GM19452 (cell line): ENCODE measurements around the gene NUP42.
"Not testable (repeated sequence)": the region's sequence is repeated elsewhere in the genome, so short reads cannot be mapped to it uniquely, and the experiment has no call there.

Source experiments
- ATAC-seq: cut with Tn5 transposase; IDR thresholded peaks from one replicate; pipeline ENCODE4 v1.9.1; 2021; ENCODE audit not compliant: unreplicated experiment

Gene NUP42

DNA sequence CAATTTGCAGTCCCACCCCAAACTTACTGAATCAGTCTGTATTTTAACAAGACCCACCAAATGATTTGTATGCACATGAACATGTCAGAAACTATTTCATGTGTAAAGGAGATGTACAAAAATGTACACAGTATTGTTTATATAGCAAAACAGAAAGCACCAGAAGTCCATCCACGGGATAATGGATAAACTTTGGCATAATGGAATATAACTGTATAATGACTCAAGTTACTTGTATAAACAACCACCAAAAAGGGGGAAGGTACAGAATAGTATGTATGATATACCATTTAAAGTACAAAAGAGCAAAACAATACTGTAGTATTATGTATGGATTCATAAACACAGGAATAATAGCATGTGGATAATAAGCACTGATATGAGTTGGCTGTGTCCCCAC lies 22.4 kb downstream of the NUP42 start:
- ATAC-seq = no peak

DNA sequence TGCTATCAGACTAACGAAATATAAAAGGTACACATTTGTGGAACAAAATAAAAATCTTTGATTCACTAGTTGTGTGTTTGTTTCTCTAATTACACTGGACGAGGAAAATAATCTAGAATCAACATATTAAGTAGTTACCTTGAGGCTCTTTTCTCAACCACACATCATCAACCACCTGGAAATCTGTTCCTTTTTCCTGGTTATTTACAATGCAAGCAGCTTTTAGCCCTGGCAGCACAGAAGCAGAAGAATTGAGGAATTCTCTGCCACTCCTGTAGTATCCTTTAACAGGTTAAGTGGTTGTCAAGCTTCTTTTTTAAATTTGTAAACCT lies 23.7 kb downstream of the NUP42 start:
- no peak for ATAC-seq

DNA sequence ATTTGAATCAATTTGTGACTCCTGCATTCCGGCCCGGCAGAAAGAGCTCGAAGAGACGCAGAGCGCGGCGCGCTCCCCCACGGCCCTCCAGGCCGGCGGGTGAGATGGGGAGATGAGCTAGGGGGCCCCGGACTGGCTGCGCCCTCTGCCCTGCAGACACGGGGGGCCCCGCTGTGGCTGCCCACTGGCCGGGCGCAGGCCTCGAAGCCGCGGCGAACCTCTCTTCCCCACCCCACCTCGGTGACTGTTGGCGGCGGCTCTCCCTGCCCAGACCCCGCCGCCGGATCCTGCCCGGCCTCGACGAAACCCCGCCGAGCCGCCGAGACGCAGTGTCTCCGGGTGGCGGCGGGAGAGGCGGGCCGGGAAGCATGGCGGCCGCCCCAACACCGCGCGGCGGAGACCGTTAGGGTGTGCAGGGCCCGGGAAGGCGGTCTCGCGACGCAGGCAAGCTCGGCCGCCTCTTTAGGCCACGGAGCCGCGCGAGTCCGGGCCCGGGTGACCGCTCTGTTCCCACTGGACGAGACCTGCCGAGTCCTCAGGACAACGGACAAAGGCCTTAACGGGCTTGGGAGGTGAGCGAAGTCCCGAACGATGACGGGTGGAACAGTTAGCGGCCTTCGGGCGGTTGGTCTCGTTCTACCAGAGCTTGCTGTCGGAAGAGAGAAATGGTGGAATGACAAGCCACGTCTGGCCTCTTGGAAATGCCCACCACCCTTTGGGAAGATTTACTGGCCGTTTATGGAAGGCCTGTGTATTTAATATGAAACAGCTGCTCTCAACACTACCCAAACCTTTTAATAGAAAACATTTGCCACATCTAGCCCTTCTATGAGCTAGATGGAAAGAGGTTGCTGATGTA lies 24.3 kb downstream of the NUP42 start:
- no peak for ATAC-seq

DNA sequence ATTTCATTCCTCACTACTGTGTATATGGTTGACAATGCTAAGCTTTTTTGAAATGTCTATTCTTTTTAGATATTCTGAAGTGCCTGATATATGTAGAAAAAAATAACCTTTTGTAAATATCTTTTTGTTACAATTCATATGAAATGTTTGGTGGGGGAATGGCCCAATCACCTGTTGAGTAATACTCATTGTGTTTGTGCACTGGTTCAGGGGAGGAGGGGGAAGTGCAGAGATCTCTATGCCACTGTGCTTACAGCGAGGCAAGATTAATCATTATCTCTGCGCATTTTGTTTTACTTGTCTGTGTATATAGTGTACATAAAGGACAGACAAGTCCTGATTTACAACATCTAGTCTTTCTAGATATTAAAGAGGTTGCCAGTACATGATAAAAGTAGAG lies 25.2 kb downstream of the NUP42 start:
- no peak for ATAC-seq

DNA sequence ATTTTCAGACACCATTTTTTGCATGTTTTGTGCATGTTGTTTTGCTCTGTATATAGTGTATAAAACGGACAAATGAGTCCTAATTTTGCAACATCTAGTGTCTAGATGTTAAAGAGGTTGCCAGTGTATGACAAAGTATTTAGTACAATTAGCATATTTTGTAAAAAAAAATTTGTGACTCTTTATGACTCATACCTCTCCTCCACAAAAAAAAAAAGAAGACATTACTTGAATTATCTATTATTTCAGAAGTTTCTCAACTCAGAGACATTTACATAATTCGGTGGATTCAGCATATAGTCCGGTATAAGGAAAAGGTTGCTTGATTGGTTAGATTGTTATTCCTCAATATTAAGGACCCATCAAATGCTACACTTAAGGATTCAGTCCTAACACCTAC lies 26.0 kb downstream of the NUP42 start:
- no peak for ATAC-seq

DNA sequence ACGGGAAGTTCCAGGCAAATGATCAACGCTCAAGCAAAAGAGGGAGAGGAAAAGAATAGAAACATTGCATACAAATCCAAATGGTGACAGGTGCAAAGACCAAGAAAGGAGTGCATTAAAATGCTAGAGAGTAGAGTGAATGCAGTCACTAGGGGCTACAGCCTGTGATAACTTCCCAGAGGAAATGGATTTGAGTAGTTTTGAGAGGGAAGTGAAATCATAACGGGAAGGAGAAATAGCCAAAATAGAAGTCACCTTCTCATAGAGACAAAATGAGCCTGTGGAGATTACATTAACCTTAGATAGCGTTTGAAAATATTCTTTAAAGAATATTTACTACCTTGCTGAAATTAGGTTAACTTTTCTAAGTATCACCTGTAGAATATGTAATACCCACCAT lies 26.5 kb downstream of the NUP42 start:
- no peak for ATAC-seq

DNA sequence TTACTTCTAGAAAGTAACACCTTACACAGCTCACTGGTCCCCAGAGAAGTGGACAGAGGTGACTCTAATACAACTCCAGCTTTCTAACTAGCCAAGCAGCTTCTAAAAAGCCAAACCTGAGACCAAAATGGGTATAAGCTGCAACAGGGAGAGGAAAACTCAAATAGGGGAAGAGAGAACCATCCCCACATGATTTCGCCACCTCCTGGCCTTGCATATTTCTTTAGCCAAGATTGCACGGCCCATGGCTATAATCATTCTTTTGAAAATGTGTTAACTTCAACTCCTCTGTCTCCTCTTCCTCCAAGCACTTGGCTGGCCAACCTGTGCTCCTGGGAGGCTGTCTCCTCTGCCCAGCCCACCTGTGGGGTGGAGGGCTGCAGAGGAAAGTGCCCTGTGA lies 28.7 kb downstream of the NUP42 start:
- no peak for ATAC-seq

DNA sequence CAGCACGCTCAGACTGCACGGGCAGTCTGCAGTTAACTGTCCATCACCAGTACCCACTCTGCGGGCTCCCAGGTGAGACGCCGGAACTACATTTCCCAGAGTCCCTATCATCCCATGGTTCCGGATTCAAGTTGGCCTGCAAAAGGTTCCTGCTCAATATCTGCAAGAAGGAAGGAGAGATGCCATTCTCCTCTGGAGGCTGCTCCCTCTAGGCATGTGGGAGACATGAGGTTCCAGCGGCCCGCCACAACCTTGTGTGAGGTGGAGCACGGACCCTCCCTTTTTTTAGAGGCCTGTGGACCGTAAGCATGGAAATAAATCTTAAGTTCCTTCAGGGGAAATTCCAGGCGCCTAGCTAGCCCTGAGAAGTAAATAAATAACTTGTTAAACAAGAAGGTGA lies 29.7 kb downstream of the NUP42 start:
- no peak for ATAC-seq

DNA sequence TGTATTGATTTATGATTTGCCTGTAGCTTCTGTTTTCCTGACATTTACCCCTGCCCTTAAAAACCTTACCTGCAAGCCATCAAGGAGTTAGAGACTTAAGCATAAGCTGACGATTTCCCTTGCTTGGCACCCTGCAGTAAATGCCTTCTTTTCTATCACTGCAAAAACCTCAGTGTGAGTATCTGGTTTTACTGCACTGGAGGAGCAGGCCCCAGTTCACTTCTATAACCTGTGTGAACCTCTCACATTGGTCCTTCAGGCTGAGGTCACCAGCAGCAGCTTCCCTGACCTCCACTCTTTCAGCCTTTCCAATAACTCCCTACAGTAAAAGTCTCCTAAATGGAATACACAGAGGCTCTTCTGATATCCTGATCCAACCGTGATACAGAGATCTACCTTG lies 30.5 kb downstream of the NUP42 start:
- no peak for ATAC-seq

DNA sequence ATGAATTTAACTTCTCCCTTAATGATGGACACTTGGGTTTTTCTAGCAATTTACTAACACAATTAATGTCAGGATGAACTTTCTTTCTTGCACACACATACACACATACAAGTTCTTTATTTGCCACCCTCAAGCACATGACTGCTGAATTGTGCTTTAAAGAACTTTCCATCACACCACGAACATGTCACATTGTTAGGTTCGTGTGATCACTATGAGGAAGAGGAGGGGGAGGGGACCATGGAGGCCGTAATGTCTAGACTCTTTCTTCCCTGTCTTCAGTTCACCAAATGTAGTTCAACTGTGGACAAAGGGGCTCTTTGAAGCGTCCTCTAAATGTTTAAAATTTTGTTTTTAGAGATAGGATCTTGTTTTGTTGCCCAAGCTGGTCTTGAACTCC lies 31.0 kb downstream of the NUP42 start:
- ATAC-seq = no peak

DNA sequence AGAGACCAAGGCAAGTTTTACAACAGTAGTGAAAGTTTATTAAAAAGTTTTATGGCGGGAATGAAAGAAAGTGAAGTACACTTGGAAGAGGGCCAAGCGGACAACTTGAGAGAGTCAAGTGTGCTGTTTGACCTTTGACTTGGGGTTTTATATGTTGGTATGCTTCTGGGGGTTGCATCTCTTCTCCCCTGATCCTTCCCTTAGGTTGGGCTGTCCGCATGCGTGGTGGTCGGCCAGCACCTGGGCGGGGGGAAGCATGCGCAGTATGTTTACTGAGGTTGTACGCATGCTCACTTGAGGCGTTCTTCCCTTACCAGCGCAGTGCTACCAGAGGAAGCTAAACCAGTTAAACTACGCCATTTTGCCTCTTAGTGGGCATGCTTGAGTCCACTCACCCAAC lies 31.9 kb downstream of the NUP42 start:
- ATAC-seq = no peak

DNA sequence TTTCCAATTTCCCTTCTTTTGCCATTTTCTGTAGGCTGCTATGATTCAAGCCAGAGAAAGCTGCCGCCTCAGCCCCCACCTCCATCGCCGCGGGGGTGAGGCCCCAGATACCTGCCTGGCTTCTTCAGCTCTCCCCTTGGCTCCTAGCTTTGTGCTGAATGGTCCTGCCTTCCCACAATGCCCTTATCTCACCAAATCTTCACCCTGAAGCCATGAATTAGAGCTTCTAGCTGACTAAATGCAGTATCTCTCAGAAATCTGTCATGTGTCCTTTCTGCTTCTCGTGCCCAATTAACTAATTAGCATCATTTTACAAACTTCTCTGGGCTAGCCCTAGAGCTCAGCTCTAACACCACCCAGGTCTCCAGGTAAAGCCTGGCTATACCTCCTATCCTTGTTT lies 32.6 kb downstream of the NUP42 start:
- no peak for ATAC-seq

DNA sequence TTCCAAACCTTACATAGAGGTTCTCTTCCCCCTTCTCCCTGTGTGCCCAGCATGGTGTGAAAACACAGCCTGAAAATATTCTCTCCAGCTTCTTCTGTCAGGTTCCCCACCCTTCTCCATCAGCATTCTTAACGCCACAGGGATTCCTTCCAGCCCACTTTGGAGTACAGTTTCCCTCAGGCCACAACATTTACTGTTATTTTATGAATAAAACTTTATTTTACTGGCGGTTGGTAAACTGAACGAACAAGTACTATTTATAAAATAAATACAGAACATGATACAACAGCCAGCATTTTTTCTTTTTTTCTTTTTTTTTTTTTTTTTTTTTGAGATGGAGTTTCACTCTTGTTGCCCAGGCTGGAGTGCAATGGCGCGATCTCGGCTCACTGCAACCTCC lies 33.1 kb downstream of the NUP42 start:
- no peak for ATAC-seq

DNA sequence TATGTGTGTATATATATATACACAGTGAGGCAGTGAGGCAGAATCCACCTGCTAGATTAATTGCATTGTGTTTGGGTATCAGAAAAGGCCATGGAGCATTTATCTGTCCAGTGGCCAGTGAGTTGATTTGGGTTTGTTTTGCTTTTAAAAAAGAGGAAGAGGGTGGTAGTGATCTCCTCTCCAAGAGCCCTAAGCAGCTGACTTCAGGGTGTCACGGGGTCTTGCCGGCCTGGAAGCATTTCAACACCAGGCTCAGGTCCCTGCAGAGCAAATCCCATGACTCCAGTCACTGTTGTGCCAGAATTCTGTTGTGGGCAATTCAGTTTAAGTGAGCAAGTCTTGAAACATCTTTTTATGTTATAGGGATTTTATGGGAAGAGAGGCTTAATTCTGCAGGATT lies 34.2 kb downstream of the NUP42 start:
- ATAC-seq = no peak

DNA sequence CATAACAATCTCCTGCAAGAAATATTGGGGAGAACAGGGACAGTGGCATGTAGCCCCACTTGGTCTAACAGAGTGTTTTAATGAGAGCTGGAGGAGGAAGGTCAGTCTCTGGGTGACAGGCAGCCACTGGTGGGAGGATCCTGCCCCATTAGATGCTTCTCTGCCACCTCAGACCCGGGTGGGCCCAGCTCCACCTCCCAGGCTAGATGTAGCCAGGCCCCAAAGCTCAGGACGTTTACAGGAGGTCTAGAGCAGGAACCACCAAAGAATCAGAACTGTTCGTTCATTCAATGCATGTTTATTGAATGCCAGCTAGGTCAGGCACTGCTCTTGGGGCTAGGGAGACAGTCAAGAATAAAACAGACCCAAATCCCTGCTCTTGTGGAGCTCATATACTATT lies 36.3 kb downstream of the NUP42 start:
- no peak for ATAC-seq

DNA sequence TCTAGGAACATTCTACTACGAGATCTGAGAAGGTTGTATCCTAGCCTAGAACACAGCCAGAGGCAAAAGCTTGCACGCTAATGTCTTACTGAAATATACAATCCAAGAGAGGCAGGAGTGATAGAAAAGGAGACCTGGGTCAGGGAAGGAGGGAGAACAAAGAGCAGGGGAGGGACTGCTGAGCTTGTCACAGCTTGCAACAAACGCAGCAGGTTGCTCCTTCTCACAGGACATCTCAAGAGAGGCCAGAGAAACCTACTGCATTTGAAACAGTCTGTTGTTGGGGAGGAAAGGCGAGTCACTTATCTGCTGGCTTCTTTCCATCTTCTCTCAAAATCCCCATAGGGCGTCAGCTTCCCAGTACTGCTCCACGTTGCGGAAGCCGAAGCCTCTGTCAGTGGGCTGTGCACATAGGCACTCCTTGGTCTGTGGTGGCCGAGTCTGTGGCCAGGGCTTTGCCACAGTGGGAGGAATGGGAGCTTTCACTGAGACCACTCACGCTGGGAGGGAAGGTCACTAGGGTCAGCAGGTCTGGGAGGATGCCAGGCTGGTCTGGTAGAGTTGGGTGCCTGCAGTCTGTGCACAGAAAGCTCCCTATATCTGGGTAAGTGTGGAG lies 39.0 kb downstream of the NUP42 start:
- no peak for ATAC-seq

DNA sequence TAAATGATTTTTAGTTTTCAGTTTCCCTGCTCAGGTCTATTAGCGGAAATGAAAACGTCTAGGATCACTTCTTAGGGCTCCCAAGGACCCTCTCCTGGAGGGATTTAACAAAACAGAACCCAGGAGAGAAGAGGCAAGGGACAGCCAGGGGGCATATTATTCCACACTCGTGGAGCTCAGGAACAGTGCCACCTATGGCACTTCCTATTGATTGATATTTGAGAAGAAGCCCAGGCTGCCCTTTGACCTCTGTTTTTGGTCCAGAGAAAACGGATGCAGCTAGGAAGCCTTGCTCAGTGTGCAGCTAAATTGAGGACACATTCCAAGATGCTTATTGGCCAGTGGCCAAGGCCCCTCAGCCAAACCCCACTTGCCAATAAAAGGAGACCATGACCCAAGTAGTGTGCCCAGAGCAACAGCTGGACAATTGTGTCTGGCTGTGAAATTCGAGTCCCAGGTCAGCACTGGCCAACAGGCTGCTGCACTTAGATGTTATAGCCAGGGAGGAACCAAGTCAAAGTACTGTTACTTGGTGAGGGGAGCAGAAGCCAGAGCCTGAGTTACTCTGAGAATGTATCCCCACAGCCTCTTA lies 40.7 kb downstream of the NUP42 start:
- no peak for ATAC-seq

DNA sequence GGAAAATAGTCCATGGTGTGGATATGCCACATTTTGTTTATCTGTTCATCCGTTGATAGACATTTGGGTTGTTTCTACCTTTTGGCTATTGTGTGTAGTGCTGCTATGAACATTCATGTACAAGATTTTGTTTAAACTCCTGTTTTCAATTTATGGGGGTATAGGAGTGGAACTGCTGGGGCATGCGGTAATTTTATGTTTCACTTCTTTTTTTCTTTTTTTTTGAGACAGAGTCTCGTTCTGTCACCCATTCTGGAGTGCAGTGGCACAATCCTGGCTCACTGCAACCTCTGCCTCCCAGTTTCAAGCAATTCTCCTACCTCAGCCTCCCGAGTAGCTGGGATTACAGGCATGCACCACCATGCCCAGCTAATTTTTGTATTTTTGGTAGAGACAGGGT lies 42.5 kb downstream of the NUP42 start:
- not testable (repeated sequence) for ATAC-seq

DNA sequence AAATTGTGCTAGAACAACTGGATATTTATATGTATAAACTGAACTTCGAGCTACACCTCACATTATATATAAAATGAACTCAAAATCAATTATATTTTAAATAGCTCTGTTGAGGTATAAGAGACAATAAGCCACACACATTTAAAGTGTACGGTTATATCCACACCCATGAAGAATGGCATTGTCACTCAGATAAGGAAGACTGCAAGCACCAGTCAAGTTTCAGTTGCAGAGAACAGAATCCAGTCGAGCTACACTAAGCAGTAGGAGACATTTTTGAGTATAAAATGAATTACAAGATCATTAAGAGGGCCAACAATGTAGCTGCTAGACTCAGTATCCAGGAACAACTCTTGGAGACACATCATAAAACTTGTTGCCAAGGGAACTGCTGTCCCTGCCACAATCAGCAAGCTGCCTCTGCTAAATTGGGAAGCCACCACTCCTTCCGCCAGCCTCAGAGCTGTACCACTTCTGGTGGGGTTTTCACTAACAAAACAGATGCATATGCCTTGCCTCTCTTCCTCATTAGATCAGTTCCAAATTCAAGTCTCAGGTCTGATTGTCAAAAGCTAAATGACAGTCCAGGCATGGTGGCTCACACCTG lies 45.1 kb downstream of the NUP42 start:
- no peak for ATAC-seq

DNA sequence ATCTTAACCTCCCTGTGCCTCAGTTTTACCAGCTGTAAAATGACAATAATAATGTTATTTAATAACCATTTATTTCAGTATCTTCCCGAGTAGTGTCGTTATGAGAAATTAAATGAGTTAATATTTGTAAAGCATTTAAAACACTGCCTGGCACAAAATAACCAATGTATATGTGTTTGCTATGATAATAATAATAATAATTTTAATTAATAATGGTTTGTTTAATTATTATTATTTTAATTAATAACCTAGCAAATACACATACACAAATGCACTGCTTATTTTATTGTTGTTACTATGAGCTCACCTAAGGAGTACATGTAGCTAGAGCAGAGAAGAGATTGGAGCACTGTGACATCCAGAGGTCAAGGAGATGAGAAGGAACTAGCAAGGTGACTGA lies 46.6 kb downstream of the NUP42 start:
- no peak for ATAC-seq

DNA sequence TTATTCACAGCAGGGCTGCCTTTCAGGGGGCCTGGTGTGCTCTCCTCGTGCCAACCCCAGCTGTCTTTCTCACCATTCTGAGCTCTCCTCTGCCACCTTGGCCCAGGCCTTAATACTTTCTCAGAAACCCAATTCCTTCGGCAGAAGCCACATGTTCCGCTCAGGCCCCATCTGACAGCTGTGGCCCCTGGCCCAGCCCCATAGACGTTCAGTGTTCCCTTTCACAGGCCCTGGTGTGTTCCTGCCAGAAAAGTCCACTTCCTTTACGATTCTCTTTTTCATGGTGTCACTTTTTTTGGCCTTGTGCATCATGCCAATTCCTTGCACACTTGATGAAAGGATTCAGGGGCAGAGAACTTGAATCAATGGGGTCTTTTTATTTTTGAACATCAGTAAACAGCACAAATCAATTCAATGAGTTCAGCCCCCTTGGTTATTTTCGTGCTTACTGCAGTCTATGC lies 48.8 kb downstream of the NUP42 start:
- no peak for ATAC-seq

DNA sequence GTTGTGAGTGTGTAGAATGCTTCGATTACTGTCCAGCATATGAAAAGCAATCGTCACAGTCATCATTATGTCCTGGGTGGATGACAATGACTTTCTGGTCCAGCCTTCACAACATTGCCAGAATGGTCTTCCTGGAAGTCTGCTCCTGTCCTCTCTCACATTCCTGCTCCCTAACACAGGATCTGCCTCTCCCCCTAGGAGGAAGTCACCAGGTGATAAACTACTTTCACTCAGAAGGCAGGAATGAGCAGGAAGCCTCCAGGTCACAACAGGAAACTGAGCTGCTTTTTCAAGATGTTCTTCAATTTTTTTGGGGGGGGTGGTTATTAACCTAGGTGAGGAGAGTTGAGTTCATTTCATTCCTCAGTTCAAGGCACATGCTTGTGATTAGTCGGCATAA lies 51.1 kb downstream of the NUP42 start:
- no peak for ATAC-seq
